ENCODE measurements around the gene THADA.

GRCh38 chr2:43294973-43295603 lies 300.8 kb downstream of the THADA start:
- no peak for TF ChIP-seq ZNF274 (IDR thresholded peaks at IDR 0.05; ENCODE audit: low read depth, low read length)
- TF ChIP-seq SUZ12 (IDR thresholded peaks at IDR 0.05; ENCODE audit: extremely low read depth, insufficient read depth, insufficient read length) = no peak

All from NT2/D1 (cell line).